ENCODE results near the gene AOC1.

DNA sequence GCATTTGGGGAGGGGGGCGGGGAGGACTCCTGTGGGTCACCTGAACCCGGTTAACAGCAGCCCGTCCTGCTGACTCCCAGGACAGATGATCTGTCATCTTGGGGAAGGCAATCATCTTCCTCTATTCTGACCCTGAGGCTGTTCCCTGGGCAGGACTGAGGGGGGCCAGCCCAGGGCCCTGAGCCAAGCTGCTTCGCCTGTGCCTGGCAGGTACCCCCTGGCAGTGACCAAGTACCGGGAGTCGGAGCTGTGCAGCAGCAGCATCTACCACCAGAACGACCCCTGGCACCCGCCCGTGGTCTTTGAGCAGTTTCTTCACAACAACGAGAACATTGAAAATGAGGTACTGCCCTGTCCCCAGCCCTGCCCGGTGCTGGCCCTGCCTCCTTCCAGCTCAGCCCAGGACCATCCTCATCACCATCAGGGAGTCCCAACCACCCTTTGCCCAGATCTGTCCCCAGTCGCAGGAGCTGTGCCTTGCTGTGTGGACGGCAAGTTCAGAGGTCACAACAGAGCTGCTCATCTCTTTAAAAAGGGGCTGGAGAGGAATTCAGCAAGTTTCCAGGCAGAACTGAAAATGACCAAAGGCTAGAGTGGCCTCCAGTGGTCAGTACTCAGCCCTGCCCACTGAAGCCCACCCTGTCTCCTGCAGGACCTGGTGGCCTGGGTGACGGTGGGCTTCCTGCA is 8.1 kb downstream of the AOC1 start:
- no peak for TF ChIP-seq ZUFSP (CRISPR knock-in tag; IDR thresholded peaks at IDR 0.05; ENCODE audit: borderline replicate concordance)
- TF ChIP-seq BRCA1 (CRISPR knock-in tag; IDR thresholded peaks at IDR 0.05): no peak
- TF ChIP-seq E2F1 (CRISPR knock-in tag; IDR thresholded peaks at IDR 0.05): no peak
- no peak for TF ChIP-seq XRCC5 (optimal IDR thresholded peaks at IDR 0.05; ENCODE audit: low read length)
- TF ChIP-seq JUNB (CRISPR knock-in tag; IDR thresholded peaks at IDR 0.05; ENCODE audit: borderline replicate concordance): no peak
- TF ChIP-seq SMC3 (IDR thresholded peaks at IDR 0.05; ENCODE audit: low read length): peak; percentile 20; the same call in 1 of the 2 replicates
- no peak for TF ChIP-seq MTF1 (CRISPR knock-in tag; IDR thresholded peaks at IDR 0.05)
- no peak for TF ChIP-seq BRF2 (CRISPR knock-in tag; IDR thresholded peaks at IDR 0.05)

All from HepG2 (cell line).